Panc1 (cell line): Measurements from ENCODE around the gene SH3PXD2A. TPM values are rescaled to one million over a fixed set of nuclear protein-coding genes. Genes with fewer than 3 reads are reported as not detected.
A peak's percentile ranks its signal among the peaks of the same experiment; 100 is the strongest.

ENCODE experiments used
- ATAC-seq: fragments of 200-7000 bp; cut with Tn5 transposase; 2 replicates; pipeline ENCODE4 v1.9.1; 2020; ENCODE audit warnings: mild to moderate bottlenecking, moderate library complexity
- BruUV-seq: library from RNA; stranded (reverse); fragments of 400-500 nt; replicated peaks from 2 replicates; lab custom pipeline; 2021; lab: Mats Ljungman, UMichigan
- CTCF ChIA-PET: fragments of 300-600 bp; sonication (Branson Sonifier 250); formaldehyde crosslinking; loops from one replicate; lab custom pipeline; 2022; ENCODE audit warnings: antibody characterized with exemption; lab: Charles Lee
- POLR2A ChIA-PET: fragments of 300-600 bp; sonication (Branson Sonifier 250); formaldehyde crosslinking; loops from one replicate; lab custom pipeline; 2022; ENCODE audit warnings: antibody characterized with exemption; lab: Charles Lee
- DNase-seq: peaks from one replicate; pipeline ENCODE4 v3.0.0-alpha.2; 2010; ENCODE audit warnings: low read depth, low spot score
- H3K27ac ChIP-seq: 2 replicates; pipeline ENCODE4 v1.5.1; 2011; ENCODE audit warnings: mild to moderate bottlenecking, low read length, inconsistent platforms
- H3K27me3 ChIP-seq: fragments of 200-500 bp; sonication (Bioruptor generic); 2 replicates; pipeline ENCODE4 v1.6.0; 2014; ENCODE audit warnings: low read length, inconsistent platforms; ENCODE audit not compliant: control insufficient read depth, insufficient read depth
- H3K36me3 ChIP-seq: fragments of 200-500 bp; sonication (Bioruptor generic); 2 replicates; pipeline ENCODE4 v1.5.1; 2014; ENCODE audit warnings: inconsistent platforms, mild to moderate bottlenecking, low read length, moderate library complexity; ENCODE audit not compliant: control insufficient read depth, insufficient read depth
- H3K4me1 ChIP-seq: 2 replicates; pipeline ENCODE4 v1.5.1; 2011; ENCODE audit warnings: inconsistent platforms, mild to moderate bottlenecking, low read length, moderate library complexity; ENCODE audit not compliant: control insufficient read depth, insufficient read depth
- H3K4me3 ChIP-seq, 2 experiments: 2 replicates each; pipeline ENCODE4 v1.5.1; 2011 to 2012; ENCODE audit warnings: low read depth in 2 of 2, low read length in 2 of 2, mild to moderate bottlenecking in 2 of 2, inconsistent platforms in 1 of 2, moderate library complexity in 1 of 2
- H3K9me3 ChIP-seq: fragments of 200-500 bp; sonication (Bioruptor generic); 2 replicates; pipeline ENCODE4 v1.5.1; 2014; ENCODE audit warnings: low read depth, mild to moderate bottlenecking, inconsistent platforms, low read length, moderate library complexity; ENCODE audit not compliant: control insufficient read depth, insufficient read depth
- CTCF ChIP-seq: fragments of 450-650 bp; IDR thresholded peaks from 2 replicates; pipeline ENCODE4 v1.5.1; 2017; ENCODE audit warnings: mild to moderate bottlenecking
- POLR2AphosphoS5 ChIP-seq: IDR thresholded peaks from 2 replicates; pipeline ENCODE4 v1.6.1; 2012; ENCODE audit warnings: mild to moderate bottlenecking, low read depth, low read length, moderate library complexity
- SIN3A ChIP-seq: IDR thresholded peaks from 2 replicates; pipeline ENCODE4 v1.6.1; 2012; ENCODE audit warnings: low read depth, mild to moderate bottlenecking, low read length, moderate library complexity, borderline replicate concordance; ENCODE audit not compliant: insufficient read depth
- TCF7L2 ChIP-seq: IDR thresholded peaks from 2 replicates; pipeline ENCODE4 v1.6.1; 2011; ENCODE audit warnings: mild to moderate bottlenecking, low read depth, low read length, inconsistent platforms
- in situ Hi-C: cut with HindIII; loops from 2 replicates; pipeline ENCODE4 v1.10.0; 2016; ENCODE audit warnings: low sequenced_read_pairs, low pct_unique_long_range_greater_than_20kb
- intact Hi-C: fragments of 100-400 bp; cut with micrococcal nuclease; formaldehyde crosslinking; loops from one replicate; pipeline ENCODE4 v1.10.0; 2022; ENCODE audit not compliant: unreplicated experiment
- total RNA-seq: library from RNA; stranded (reverse); gene quantifications from one replicate; pipeline ENCODE4 v1.2.1, GENCODE V29; 2021; ENCODE audit not compliant: unreplicated experiment
- TF ChIP-seq, protein P1 (sequence below), 2 experiments: IDR thresholded peaks; 2 replicates each; pipeline ENCODE4 v1.6.1; 2011 to 2012; ENCODE audit warnings: low read depth in 2 of 2, control low read depth in 1 of 2, low read length in 1 of 2, mild to moderate bottlenecking in 1 of 2, moderate library complexity in 1 of 2; ENCODE audit not compliant: insufficient read depth in 1 of 2

The SH3PXD2A gene
- total RNA-seq, 1 experiment from 2014 or later = 5.7 TPM

DNA sequence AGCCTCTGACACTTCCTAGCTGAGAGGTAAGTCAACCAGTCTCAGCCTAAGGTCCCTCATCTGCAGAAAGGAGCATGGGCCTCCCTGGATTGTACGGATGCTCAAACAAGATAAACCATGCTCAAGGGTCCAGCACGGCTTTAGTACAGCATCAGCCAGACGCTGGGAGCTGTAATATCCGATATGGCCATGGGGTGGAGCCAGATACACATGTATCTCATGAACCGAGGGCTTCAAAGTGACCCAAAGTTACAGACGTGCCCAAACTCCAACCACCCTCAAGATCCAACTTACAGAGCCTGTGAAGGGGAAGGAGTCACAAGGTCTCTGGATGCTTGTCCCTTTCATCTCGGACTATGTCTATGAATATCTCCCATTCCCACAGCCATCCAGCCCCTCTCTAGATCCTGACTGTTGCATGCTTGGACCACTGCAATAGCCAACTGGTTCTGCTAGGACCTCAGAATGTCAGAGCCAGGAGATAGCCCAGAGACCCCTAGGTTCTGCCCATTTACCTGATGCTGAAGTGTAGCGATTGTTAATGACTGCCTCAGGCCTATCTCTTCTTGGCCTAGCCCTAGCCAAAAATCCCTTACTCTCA, 142.4 kb downstream of the SH3PXD2A start:
- in situ Hi-C loops = no loop called here
- Histone ChIP-seq H3K27ac (no peak overlapping the region), H3K4me3 (no peak overlapping the region), H3K36me3 (no peaks in the 10 kb centered on the region), H3K4me1 (peaks cover 4% of the 10 kb centered on the region; the same call in 1 of the 2 replicates), H3K9me3 (no peaks in the 10 kb centered on the region), H3K27me3 (no peaks in the 10 kb centered on the region)
- DNase-seq (peak; percentile 67), ATAC-seq (peak; percentile 84)
- TF ChIP-seq, protein P1, sequence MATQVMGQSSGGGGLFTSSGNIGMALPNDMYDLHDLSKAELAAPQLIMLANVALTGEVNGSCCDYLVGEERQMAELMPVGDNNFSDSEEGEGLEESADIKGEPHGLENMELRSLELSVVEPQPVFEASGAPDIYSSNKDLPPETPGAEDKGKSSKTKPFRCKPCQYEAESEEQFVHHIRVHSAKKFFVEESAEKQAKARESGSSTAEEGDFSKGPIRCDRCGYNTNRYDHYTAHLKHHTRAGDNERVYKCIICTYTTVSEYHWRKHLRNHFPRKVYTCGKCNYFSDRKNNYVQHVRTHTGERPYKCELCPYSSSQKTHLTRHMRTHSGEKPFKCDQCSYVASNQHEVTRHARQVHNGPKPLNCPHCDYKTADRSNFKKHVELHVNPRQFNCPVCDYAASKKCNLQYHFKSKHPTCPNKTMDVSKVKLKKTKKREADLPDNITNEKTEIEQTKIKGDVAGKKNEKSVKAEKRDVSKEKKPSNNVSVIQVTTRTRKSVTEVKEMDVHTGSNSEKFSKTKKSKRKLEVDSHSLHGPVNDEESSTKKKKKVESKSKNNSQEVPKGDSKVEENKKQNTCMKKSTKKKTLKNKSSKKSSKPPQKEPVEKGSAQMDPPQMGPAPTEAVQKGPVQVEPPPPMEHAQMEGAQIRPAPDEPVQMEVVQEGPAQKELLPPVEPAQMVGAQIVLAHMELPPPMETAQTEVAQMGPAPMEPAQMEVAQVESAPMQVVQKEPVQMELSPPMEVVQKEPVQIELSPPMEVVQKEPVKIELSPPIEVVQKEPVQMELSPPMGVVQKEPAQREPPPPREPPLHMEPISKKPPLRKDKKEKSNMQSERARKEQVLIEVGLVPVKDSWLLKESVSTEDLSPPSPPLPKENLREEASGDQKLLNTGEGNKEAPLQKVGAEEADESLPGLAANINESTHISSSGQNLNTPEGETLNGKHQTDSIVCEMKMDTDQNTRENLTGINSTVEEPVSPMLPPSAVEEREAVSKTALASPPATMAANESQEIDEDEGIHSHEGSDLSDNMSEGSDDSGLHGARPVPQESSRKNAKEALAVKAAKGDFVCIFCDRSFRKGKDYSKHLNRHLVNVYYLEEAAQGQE (IDR thresholded peaks at IDR 0.05; ENCODE audit: insufficient read depth in 1 of 2, low read depth in 2 of 2, low read length in 1 of 2) = no peak
- TF ChIP-seq TCF7L2 (0 out of 2 replicates have a peak, but pooled peaks have one; percentile 21), SIN3A (no peak), CTCF (peak; percentile 91), POLR2AphosphoS5 (no peak)
- ChIA-PET CTCF (interaction anchor here (0.6 to 2.0 kb wide), 7 partner anchors 135 to 175 kb away, joined by 3 to 9 read pairs (median 5); no protein-coding TSS in a partner anchor), POLR2A (interaction anchor here (0.5 to 0.6 kb wide), 2 partner anchors 18 to 292 kb away, joined by 3 to 9 read pairs; no protein-coding TSS in a partner anchor)
- intact Hi-C loops = loop anchor here (1.0 kb wide), 2 partner anchors 146 to 171 kb away; no protein-coding TSS in a partner anchor
- no TSS peak for BruUV-seq

DNA sequence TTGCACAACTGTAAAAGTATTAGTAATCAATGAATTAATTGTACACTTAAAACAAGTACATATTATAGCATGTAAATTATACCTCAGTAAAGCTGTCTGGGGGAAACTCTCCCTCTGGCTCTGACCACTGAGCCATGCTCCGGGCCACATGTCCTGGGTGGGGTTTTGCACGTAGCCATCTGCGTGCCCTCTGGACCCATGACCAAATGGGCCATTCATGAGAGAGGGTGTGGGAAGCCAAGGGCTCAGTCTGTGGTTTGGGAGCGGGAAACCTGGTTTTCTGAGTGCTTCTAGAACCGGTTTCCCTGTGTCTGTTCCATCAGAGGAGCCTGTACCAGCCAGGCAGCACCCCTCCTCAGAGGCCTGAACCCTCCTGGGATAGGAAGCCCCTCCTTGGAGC, 143.2 kb downstream of the SH3PXD2A start:
- no peak for ATAC-seq
- Histone ChIP-seq H3K4me1 (peaks cover 4% of the 10 kb centered on the region; the same call in 1 of the 2 replicates), H3K27me3 (no peaks in the 10 kb centered on the region), H3K36me3 (no peaks in the 10 kb centered on the region), H3K27ac (no peak overlapping the region), H3K9me3 (no peaks in the 10 kb centered on the region), H3K4me3 (no peak overlapping the region)
- POLR2A ChIA-PET = no interaction called here
- intact Hi-C loops = no loop called here
- BruUV-seq = no TSS peak
- DNase-seq = no peak
- in situ Hi-C loops = no loop called here
- CTCF ChIA-PET = interaction anchor here (0.6 to 2.0 kb wide), 6 partner anchors 140 to 298 kb away, joined by 3 to 8 read pairs (median 4); no protein-coding TSS in a partner anchor
- TF ChIP-seq, protein P1 (IDR thresholded peaks at IDR 0.05; ENCODE audit: insufficient read depth in 1 of 2, low read depth in 2 of 2, low read length in 1 of 2) = no peak
- no peak for TF ChIP-seq CTCF
- no peak for TF ChIP-seq POLR2AphosphoS5
- no peak for TF ChIP-seq SIN3A
- no peak for TF ChIP-seq TCF7L2
